HG02610 (cell line): Measurements from ENCODE around the gene RPL19.
A peak's percentile ranks its signal among the peaks of the same experiment; 100 is the strongest.
"Not testable (repeated sequence)": the region's sequence is repeated elsewhere in the genome, so short reads cannot be mapped to it uniquely, and the experiment has no call there.

ENCODE experiments used
- ATAC-seq: cut with Tn5 transposase; IDR thresholded peaks from one replicate; pipeline ENCODE4 v1.9.1; 2021; ENCODE audit warnings: mild to moderate bottlenecking, moderate library complexity; ENCODE audit not compliant: unreplicated experiment

RPL19 gene

DNA sequence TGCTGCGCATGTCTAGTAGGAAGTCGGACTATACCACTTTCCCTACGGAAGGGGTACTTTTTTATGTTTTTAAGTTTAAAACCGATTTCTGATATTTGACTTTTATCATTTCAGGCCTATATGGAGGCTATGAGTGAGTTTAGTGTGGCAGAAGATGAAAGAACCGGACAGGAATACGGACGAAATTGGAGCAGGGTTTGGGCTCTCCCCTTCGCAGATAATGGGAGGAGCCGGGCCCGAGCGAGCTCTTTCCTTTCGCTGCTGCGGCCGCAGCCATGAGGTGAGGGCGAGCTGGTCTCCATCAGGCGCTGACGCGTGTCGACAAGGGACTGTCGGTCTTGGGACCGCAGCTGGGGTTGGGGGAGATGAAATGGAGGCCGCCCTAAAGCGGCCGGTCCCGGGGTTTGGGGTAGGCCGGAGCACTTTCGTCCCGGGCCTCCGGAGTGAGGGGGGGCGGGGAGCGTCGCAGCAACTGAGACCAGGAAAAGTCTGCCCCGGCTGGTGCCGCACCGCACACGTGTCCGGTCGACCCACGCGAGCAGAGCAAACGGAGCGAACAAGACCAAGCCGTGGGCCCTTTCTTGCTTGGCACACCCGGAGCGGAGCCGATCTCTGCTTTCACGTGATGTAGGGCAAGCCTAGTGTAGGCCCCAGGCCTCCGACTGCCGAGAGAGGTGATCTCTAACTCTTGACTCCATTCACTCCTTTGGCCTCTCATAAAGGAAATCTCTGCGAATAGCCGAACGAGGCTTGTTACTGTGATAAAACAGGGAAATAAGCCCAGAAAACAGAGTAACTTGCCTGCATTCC is at the start of gene RPL19:
TSS of gene RPL19 (plus strand) at position 214 of the 810 bp plus-strand sequence. CDS start at position 276, 62 bp downstream.
- peak; percentile 55 for ATAC-seq

DNA sequence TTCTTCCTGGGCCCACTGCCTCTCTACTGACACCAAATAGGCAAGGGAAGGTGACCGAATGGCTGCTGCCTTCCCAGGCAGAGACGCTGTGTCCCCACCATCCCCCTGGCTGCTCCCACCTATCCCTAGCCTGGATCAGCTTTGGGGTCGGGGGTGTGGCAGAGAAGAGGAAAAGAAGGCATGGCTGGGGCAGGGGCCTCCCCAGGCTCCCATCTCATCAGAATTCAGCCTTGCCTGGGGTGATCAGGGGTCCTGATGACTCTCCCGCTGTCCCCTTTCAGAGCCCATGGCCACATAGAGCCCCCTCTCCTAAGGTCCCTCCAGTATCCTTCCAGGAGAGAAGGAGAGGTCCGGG is 49.3 kb upstream of the RPL19 start:
- no peak for ATAC-seq

DNA sequence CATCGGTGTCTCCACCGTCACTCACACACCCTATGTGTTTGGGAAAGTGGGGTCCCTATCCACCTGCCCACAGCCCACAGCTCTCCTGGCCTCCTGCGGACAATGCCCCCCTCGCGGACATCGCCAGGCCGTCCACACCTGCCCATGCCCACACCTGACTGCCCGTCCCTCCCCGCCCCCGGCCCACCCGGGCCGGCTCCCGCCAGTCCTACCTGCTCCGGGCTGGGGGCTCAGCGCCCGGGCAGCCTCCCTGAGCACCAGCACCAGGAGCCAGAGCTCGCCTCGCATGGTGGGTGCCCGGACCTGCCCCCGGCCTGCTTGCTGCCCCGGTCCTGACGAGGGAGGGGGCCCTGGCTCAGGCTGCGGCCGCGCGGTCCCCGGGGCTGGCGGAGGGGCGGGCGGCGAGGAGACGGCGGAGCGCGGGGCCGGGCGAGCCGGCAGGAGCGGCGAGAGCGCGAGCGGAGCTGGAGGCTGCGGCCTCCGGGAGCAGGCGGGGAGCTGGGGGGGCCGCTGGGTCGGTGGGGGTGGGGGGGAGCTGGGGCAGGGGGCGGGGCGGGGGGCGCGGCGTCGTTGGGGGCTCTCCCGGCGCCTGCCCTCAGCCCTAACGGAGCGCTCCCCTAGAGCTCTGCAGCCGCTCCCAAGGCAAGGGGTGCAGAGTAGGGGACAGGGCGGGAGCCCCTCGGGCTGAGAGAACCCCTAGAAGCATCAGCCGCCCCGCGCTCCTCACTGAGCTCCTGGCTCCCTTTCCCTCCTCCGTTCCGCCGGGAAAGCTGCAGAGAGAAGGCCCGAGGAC is 48.7 kb upstream of the RPL19 start, which contains the start of gene PLXDC1:
TSS of gene PLXDC1 (minus strand) at position 488 of the 793 bp plus-strand sequence. CDS start at position 288, 200 bp downstream.
- no peak for ATAC-seq

DNA sequence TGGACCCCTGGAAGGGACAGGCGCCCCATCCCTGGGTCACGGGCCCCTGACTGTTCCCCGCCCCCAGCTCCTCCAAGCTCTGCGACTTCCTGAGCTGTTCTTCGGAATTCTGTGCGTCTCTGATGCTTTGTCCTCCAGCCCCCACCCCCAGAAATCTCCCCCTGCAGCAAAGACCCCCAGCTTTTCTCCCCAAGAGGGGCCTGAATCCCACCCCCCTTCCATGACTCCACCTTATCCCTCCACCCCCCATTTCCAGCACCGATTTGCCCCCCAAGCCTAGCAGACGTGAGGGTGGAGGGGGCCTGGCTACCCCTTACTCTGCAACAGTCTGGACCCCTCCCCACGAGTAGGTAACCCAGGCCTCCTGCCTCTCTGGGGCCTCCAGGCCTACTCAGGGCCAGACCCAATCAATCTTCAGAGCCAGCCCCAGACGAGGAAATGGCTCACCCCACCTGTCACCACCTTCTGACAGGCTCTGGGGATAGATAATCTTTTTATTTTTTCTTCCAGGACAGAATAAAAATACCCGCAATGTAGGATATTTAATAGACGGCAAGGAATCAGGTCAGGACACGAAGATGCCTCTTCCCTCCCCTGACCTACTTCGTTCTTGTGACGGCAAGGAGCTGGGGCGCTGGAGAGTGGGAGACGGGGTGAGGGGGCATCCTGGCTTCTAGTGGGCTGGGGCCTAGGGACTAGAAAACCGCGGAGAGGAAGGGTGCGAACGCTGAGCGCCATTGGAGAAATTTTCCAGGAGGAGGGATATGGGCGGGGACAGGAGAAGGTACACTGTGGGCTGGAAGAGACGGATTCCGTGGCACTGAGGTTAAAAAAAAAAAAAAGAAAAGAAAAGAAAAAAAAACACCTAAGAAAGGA is 47.9 kb upstream of the RPL19 start:
- no peak for ATAC-seq

DNA sequence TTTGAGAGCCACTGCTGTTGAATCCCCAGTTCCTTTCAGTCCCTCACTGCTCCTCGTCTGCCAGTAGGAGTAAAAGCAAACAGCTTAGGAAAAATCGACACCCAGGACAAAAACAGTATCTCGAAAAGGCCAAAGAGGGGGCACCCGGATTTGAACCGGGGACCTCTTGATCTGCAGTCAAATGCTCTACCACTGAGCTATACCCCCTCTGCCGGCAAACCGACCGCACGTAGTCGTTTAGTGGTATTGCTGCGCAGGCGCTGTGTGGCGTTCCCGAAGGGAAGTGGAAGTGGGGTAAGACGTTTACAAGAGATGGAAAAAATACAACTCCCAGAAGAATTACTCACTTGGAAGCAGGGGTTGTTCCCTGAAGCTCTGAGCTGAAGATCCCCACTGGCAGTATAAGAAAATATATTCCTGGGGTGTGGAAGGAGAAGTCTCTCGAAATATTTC is 46.5 kb upstream of the RPL19 start:
- ATAC-seq: no peak

DNA sequence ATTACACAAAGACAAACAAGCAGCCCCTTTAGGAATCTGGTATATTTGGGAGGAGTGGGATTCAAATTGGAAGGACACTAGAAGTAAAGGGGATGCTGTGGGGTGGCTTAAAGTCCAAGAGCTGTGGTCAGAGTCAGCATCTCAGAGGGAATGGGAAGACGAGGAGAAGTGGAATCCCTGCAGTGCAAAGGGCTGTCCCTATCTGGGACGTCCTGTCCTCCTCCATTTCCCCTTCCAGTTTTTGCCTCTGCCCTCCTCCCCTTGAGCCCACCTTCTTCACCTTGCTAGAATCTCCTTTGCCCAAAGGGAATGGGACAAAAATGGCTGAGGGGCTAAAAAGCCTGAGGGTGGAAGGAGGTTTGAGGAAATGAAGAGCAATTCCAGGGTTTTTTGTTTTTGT is 44.4 kb upstream of the RPL19 start:
- ATAC-seq: no peak

DNA sequence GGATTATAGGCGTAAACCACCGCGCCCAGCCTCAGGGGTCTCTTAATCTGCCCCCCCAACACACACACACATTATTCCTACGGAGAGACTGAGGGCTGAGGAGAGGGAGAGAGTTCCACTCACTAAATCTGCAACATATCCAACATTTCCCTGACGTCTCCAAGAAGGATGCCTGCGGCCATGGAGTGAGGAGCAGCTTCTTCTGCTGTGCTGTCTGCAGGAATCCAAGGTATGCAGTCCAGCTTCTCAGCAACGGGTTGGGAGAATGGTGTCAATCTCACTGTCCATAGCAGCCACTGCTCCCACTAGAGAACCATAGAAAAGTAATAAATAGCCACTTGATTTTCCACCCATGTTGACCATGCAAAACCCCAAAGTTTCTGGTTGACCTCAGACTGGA is 43.6 kb upstream of the RPL19 start:
- ATAC-seq: no peak

DNA sequence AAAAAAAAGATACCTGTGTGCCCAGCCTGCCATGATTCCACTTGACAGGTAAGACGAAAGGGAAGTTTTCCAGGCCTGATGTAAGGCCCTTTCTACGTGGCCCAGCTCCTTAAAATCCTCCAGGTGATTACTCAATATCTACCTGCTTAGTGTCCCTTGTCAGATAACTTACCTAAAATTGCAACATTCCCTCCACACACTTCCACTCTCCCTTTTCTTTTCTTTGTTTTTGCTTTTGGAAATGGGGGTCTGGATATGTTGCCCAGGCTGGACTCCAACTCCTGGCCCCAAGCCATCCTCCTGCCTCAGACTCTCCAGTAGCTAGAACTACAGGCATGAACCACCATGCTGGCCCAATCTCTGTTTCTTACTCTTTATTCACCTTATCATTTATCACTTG is 41.5 kb upstream of the RPL19 start:
- ATAC-seq: no peak

DNA sequence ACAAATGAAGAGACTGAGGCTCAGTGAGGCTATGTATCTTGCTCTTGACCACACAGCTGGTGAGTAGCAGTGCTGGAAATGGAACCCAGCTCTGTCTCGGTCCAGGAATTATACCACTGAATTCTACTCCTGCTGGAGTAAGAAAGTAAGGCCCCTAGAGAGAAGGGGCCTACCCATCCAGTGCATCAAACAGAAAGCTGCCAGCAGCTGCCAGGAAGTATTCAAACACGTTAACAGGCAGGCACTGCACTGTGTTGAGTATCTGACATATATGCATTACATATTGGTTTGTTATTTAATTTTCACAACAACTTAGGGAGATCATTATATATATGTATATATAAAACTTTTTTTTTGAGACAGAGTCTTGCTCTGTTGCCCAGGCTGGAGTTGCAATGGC is 38.1 kb upstream of the RPL19 start:
- no peak for ATAC-seq

DNA sequence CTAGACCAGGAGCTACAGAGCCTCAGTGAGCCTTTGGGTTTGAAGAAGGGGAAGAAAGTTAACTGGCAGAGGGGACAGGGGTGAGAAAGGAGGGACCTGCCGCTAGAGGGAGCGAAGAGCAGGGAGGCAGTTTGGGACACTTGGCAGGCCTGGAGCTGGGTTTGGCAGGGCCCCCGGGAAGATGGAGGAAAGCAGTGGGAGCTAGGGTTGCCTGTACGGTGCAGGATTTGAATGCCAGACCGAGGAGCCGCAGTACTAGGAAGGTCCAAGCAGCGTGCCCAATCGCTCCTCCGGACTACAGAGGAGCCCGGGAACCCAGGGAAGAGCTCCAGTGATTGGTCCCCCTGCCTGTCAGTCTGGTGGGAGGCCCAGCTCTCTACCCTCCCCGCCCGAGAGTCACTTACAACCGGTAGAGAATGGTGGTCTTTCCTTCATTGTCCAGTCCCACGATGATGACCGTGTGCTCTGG is 35.4 kb upstream of the RPL19 start:
- ATAC-seq: peak; percentile 88

DNA sequence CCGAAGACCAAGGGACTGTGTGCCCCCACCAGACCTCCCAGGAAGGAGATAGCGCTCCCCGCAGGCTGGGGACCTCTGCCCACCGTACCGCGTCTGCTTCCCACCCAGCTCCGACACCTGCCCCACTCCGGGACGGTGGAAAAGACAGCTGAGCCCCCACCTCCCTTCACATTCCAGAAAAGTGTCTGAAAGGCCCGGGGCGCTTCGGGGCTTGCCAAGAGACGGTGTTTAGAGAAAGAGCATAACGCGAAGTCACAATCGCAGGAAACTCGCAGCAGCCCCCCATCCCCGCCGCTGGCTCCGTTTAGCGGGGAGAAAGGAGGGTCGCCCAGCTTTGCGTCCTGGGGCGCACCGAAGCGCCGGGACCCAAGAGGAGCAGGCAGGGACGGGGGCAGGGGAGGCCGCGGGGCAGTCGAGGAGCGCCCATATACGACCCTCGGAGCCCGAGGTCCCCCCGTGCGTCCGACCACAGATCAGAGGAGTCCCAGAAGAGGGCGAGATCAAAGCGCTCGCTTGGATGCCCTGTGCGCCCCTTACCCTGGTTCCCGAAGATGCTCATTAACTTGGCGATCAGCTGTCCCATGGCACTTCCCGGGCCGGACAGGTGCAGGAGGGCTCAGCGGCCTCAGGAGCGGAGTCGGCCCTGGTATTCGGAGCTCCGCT is 34.8 kb upstream of the RPL19 start:
- ATAC-seq: no peak

DNA sequence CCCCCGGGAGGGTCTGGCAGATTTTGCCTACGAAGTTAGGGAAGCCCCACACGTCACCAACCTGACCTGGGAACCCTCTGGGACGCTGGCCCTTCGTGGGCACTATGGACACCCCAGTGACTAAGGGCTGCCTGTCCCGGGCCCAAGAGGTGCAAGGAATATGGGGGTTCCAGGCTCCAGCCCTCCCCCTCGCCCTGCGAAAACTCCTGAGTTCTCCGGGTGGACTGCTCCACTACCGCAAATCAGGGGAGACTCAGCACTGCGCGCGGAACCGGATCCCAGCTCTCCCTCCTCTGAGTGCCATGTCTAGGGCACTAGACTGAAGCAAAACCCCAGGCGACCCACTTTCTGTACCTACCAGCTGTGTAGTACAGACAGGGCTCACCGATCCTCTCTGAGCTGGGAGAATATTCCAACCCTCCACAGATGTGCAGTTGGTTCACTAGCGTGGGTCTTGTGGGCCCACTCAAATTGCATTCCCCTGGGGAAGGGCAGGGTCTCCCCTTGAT is 34.2 kb upstream of the RPL19 start, which contains the start of gene ARL5C:
TSS of gene ARL5C (minus strand) at position 321 of the 509 bp plus-strand sequence. CDS start 401 bp downstream, outside the sequence.
- ATAC-seq: no peak

DNA sequence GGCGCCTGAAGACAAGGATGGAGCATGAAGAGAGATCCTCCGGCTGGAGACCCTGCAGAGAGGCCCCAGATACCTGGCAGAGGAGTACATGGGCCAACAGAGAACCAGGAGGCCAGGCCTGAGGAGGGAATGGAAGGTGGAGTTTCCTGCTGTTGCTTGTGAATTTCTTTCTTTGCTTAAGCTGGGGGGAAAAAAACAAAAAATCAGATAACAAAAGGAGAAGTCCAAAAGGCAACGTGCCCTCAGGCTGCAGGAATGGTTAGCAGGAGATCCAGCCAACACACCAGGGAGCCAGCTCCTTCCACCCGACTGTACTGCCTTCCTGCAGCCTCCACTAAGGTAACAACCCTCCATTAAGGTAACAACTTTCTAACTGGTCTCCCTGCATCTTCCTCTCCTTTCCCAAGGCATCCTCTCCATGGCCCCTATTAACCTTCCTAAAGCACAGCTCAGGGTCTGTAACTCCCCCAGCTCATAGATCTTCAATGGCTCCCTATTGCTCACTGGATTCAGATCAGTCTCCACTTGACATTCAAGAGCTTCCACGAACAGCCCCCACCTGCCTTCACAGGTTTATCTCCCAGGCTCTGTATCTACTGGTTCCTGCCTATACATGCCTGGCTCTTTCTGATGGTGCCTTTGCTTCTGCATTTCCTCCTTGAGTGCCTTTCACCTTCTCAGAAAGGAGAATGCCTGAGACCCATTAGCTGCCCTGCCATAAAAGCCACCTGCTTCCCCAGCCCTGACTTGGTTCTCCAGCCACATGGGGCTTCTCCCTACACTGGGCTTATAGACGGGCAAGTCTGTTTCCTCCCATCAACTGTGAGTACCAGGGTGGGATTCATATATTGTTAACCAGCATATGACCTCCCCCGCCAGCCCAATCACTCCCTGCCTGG is 33.4 kb upstream of the RPL19 start:
- no peak for ATAC-seq

DNA sequence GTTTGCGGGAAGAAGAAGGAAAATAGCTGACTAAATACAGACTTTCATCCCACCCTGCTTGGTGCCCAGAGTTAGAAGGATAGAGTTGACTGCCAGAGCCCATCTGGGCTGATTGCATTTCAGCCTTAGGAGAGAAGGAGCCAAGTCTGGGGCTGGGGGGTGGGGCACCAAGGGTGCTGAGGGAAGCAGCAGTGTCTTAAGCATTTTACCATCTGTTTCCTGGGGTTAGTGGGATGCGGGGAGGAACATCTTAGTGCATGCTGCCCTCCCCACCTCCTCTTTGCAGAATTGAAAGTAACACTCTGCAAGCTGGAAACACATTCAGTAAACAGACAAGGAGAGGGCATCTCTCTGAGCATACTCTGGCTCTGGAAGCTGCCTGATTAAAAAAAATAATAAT is 32.6 kb upstream of the RPL19 start:
- no peak for ATAC-seq

DNA sequence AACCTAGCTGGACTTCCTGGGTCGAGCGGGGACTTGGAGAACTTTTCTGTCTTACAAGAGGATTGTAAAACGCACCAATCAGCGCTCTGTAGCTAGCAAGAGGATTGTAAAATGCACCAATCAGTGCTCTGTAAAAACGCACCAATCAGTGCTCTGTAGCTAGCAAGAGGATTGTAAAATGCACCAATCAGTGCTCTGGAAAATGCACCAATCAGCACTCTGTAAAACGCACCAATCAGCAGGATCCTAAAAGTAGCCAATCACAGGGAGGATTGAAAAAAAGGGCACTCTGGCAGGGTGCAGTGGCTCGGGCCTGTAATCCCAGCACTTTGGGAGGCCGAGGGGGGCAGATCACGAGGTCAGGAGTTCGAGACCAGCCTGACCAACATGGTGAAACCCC is 31.6 kb upstream of the RPL19 start:
- not testable (repeated sequence) for ATAC-seq

DNA sequence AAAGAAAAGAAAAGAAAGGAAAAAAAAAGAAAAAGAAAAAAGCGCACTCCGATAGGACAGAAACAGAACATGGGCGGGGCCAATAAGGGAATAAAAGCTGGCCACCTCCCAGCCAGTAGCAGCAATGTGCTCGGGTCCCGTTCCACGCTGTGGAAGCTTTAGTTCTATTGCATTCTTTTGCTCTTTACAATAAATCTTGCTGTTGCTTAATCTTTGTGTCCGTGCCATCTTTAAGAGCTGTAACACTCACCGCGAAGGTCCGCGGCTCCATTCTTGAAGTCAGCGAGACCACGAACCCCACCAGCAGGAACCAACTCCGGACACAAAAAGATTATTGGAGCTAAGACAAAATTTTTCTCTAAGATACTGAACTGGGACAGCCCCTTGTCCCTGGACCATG is 31.0 kb upstream of the RPL19 start:
- no peak for ATAC-seq

DNA sequence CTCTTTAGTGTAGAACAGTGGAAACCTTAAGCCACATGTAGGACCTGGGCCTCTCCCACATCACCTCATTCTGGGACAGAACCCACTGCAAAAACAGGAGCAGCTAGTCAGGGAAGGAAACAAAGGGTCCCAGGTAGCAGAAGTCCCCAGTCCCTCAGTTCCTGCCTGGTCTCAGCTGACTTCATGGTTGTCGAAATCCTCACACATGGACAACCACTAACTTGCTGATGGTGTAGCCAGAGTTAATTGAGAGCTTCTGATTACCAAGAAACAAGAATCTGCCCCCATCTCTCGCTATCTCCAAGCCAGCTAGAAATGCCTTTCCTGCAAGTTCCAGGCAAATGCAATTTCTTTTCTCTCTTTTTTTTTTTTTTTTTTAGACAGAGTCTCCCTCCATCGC is 30.6 kb upstream of the RPL19 start:
- ATAC-seq: no peak

DNA sequence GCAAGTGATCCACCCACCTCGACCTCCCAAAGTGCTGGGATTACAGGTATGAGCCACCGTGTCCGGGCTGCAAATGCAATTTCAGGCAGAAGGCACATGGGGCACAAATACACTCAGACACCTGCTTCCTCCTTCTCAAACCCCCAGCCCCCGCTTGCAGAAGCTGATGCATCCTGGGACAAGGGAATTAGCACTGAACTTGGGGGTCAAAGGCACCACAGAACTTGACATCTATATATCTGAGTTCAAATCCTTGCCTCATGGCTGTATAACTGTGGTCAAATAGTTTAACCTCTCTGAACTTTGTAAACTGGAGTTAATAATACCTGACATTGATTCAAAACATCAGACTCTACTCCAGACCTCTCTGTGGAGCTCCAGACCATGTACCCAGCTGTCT is 30.0 kb upstream of the RPL19 start:
- ATAC-seq: no peak

DNA sequence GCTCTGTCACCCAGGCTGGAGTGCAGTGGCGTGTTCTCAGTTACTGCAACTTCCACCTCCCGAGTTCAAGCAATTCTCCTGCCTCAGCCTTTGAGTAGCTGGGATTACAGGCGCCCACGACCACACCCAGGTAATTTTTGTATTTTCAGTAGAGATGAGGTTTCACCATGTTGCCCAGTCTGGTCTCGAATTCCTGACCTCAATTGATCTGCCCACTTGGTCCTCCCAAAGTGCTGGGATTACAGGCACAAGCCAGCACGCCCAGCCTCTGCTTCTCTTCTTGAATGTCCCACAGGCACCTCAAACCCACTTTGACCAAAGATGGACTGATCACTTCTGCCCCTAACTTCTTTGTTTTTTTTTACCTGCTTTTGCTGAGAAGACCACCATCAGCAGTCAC is 29.5 kb upstream of the RPL19 start:
- ATAC-seq: no peak
